GM12874 (cell line): ENCODE results near the gene XYLB.

Experiments
- TF ChIP-seq, protein P1 (sequence below): IDR thresholded peaks from 2 replicates; pipeline ENCODE4 v1.5.1; 2011; ENCODE audit warnings: low read depth, mild to moderate bottlenecking, control low read depth, low read length, moderate library complexity; ENCODE audit not compliant: insufficient read depth

Gene XYLB

DNA sequence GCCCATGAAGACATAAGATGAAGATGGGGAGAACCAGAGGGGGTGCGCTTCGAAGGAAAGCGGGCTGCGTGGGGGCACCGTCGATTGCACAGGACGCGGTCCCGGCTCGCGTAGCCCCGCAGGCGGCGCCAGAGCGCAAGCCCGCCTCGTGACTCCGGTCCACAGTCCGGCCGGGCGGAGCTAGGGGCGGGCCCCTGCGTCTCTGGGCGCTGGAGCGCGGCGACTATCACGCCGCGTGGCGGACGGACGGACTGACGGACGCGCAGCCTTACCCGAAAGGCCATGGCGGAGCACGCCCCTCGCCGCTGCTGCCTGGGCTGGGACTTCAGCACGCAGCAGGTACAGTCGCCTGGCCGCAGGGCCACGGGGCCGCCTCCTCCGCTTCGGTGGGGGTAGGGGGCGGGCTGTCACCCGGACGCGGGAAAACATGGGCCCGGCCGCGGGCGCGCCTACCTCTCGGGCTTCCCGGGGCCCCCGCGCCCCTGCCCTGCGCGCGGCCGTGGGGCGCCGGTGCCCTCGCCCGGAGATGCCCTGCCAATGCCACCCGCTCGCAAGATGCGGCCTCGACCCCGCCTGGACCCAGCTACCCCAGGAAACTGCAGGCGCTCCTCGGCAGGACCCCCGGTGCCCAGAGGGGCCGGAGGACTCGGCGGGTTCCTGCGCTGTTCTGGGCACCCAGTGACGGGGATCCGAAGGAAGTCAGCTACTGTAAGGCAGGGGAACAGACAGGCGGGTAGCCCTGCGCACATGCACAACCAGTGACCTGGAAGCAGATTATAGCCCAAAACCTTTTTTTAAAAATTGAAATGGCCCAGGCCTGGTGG lies at the start of gene XYLB:
Gene XYLB, plus strand, starts transcription at position 199 of the 824 bp plus-strand sequence. Its CDS starts 84 bp downstream, at position 283.
- TF ChIP-seq, protein P1, sequence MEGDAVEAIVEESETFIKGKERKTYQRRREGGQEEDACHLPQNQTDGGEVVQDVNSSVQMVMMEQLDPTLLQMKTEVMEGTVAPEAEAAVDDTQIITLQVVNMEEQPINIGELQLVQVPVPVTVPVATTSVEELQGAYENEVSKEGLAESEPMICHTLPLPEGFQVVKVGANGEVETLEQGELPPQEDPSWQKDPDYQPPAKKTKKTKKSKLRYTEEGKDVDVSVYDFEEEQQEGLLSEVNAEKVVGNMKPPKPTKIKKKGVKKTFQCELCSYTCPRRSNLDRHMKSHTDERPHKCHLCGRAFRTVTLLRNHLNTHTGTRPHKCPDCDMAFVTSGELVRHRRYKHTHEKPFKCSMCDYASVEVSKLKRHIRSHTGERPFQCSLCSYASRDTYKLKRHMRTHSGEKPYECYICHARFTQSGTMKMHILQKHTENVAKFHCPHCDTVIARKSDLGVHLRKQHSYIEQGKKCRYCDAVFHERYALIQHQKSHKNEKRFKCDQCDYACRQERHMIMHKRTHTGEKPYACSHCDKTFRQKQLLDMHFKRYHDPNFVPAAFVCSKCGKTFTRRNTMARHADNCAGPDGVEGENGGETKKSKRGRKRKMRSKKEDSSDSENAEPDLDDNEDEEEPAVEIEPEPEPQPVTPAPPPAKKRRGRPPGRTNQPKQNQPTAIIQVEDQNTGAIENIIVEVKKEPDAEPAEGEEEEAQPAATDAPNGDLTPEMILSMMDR: peak; percentile 95

- TF ChIP-seq, protein P1: no peak
Observed at GRCh38 chr3:38297537-38297936, 49.0 kb upstream of the XYLB start.

GRCh38 chr3:38297947-38298711 lies 48.5 kb upstream of the XYLB start:
- TF ChIP-seq, protein P1: peak; percentile 39; the same call in 1 of the 2 replicates

DNA sequence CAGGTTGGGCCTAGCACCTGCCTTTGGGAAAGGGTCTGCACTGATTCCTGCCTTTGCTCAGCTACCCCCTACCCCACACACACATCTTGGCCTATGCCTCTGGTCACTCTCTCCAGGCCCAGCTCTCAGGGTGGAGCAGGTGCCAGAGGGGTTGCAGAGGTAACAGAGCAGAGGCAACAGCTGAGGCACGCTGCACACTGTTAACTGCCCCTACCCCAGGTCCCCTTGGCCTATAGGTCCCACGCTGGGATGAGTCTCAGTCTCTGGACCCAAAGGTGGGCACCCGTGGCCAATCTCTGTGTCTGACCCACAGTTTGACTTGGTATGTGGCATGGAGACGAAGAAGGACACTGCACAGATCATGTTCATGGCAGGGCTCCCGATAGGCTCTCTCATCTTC lies 39.6 kb upstream of the XYLB start:
- TF ChIP-seq, protein P1: no peak

DNA sequence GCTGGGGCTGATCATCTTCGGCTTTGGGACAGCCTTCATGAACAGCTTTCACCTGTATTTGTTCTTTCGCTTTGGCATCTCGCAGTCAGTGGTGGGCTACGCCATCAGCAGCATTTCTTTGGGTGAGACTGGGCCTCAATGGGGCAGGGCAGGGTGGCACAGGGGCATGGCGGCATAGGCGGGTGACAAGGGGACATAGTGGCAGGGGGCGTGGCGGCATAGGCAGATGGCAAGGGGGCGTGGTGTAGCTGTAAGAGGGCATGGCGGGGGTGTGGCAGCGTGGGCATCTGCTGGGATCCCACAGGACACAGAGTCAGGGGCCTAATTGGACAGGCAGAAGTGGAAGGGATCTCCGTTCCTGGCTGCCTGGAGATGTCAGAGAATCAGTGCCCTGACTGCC lies 39.0 kb upstream of the XYLB start:
- TF ChIP-seq, protein P1: no peak

DNA sequence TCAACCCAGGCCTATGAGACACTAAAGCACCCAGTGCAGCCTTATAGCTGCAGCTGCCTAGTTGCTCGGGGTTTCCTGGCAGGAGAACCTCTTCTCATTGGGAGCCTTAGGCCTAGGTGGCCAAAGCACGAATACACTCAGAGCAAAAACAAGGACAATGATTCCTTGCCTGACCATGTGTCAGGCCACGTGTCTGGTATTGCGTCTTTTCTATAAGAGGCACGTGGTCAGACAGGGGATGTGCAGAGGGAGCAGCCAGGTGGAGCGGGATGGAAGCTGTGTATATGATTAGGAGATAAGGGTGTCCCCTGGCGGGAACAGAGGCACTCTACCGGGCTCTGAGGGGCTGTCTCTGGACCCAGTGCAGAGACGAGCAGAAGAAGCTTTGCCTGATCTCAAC lies 38.1 kb upstream of the XYLB start:
- TF ChIP-seq, protein P1: no peak

GRCh38 chr3:38311476-38311875 lies 35.1 kb upstream of the XYLB start:
- TF ChIP-seq, protein P1: no peak
